Motor neuron (in vitro differentiated cells): ENCODE results near the gene ZNF677. TPM values are rescaled to one million over a fixed set of nuclear protein-coding genes. Genes with fewer than 3 reads are reported as not detected.
"Not testable (repeated sequence)": the region's sequence is repeated elsewhere in the genome, so short reads cannot be mapped to it uniquely, and the experiment has no call there.

Experiments
- ATAC-seq, 8 experiments: fragments of 200-7000 bp; cut with Tn5 transposase; replicated peaks in 6 of 8; 2 replicates each; pipeline ENCODE4 v1.8.0; 2021; ENCODE audit warnings: mild to moderate bottlenecking in 8 of 8, moderate library complexity in 8 of 8
- H3K27ac ChIP-seq, 2 donors: fragments of 250-450 bp; sonication (Bioruptor Pico); 2 replicates each; pipeline ENCODE4 v1.9.0; 2021; ENCODE audit warnings: antibody characterized with exemption in 2 of 2, mild to moderate bottlenecking in 2 of 2, moderate library complexity in 1 of 2
- H3K4me1 ChIP-seq, 2 donors: fragments of 250-450 bp; sonication (Bioruptor Pico); replicated peaks in 1 of 2; 2 replicates each; pipeline ENCODE4 v1.6.1; 2021; ENCODE audit warnings: antibody characterized with exemption in 2 of 2, mild to moderate bottlenecking in 2 of 2, moderate library complexity in 1 of 2
- H3K4me3 ChIP-seq, 5 donors: fragments of 250-450 bp; sonication (Bioruptor Pico); 2 replicates each; pipeline ENCODE4 v1.9.0; 2021; ENCODE audit warnings: antibody characterized with exemption in 5 of 5, mild to moderate bottlenecking in 5 of 5, moderate library complexity in 4 of 5
- whole genome bisulfite sequencing, 10 experiments: fragments of 450-650 bp; shearing (Covaris generic); methylation state at CpG; one replicate each; pipeline ENCODE4 v1.0.0; 2022; 5-methylcytosine and 5-hydroxymethylcytosine counted together
- in situ Hi-C, 9 experiments: fragments of 400-800 bp; cut with MboI; loops; one replicate each; pipeline ENCODE4 v1.15.0; 2021; ENCODE audit warnings: low sequenced_read_pairs in 9 of 9, low pct_unique_long_range_greater_than_20kb in 2 of 9; ENCODE audit not compliant: unreplicated experiment in 9 of 9
- total RNA-seq, 8 experiments: library from RNA; unstranded; fragments of 300-600 nt; gene quantifications; 2 replicates each; pipeline versions ENCODE4 v1.2.3 to v1.2.4, GENCODE V29; 2022

ZNF677 gene
- total RNA-seq = 10 to 100 TPM in 5 of 8 experiments, 1 to 10 TPM in 2, under 1 TPM in 1; 0.58 to 39.1 (median 14.6) TPM

DNA sequence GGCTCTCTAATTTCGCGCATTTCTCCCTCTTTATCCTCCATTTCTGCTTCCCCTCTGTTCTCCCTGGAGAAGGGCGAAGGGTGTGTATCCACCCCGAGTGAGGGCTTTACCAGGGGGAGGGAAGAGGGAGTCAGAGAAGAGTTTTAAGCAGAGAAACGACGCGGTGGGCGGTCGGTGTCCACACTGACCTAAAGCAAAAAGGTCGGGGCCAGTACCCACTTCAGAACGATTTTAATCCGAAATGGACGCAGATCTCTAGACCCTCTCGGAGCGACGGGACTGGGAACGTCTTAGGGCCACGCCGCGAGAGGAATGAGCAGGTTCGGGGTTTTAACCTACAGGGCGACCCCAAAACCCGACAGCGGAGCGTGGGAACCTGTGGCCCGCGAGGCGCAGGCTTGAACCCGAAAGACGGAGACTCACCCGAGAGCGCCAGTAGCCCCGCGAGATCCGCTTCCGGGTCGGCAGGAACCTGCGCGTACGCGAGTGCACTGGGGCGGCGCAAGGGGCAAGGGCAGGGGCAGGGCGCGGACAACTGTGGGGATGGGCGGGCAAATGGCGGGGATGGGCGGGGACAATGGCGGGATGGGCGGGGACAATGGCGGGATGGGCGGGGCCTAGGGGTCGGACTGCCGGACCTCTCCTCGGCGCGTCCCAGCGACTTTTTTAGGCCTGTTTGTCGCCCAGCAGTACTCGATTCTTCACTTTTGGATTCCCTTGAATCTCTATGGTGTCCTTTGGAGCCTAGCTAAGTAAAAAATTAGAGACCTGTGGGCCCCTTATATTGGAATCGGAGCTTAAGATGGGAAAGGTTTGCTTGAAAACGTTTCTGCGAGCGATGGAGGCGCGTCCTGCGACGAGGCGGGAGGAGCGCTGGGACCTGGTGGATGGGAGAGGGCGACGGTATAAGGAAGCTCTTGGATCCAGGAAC is at the start of gene ZNF677:
Gene ZNF677 (minus strand): TSS at position 463 of the 931 bp plus-strand sequence. CDS start 3,323 bp downstream, outside the sequence.
- Histone ChIP-seq H3K27ac (peak within 1 kb of the TSS; percentile 13 to 37), H3K4me3 (peak within 1 kb of the TSS; percentile 46 to 87 (median 67)), H3K4me1 (no peaks in the 10 kb centered on the region)
- 0 to 65% (median 6%) methylated on average over 1 to 28 of the region's 72 CpGs; no CpG with 5 or more reads in 1 of the 10 experiments for WGBS, 10 experiments
- in situ Hi-C loops = no loop called here
- ATAC-seq = peak; percentile 89 to 100 (median 100)

DNA sequence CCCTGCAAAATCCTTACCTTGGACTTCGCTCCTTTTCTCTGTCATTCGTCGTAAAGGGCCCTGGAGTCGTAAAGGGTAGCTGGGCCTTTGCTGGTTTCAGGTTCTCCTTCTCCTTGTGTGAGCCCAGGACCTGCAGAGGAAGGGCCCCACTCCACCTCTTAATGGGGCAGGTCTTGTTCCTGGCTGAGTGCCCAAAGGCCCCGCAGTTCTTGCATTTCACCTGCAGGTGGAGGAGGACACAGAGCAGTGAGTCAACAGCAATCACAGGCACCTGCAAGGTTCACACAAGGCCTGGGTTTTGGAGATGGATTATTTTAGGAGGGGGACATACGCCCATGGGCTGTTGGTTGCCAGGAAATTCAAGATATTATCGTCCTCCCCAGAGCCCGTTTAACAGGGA is 46.7 kb upstream of the ZNF677 start:
- in situ Hi-C loops, ATAC-seq, H3K4me1 ChIP-seq, H3K4me3 ChIP-seq, H3K27ac ChIP-seq: not testable (repeated sequence)
- no CpG with 5 or more reads among the region's 8 CpGs for WGBS, 10 experiments

DNA sequence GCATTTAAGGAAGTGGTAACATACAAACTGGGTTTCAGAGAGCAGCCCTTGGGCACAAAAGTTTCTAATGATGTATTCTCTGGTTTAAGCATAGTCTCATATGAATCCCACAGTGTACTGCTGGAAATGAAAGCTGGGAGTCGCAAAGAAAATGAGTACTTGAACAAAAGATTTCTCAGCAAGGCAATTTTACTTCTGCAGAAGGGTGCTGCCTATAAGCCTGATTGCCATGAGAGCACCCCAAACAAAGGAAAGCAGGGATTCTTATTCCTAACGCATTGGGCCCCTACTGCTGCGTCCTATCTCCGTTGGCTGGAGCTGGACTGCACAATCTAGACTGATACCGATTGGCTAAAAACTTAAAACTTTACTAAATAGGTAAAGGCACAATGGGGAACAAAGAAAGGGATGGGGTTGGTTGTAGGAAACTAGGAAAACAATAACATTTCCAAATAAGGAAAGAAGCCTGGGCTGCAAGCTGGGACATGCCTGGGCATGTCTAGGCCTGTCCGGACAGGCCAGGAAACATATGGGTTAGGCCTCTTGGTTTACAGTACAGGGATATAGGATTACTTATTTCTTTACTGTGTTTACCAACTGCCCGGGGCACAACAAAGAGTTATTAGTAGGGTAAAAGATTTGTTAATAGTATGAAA is 40.2 kb upstream of the ZNF677 start:
- peak in 1 of 8 experiments; percentile 38 for ATAC-seq
- peak overlapping the region in 1 of 2 donors; percentile 44 for H3K27ac ChIP-seq
- H3K4me3 ChIP-seq = no peak overlapping the region
- 0 to 93% (median 68%) methylated on average over 2 to 7 of the region's 7 CpGs for WGBS, 10 experiments
- in situ Hi-C loops = no loop called here
- no peaks in the 10 kb centered on the region for H3K4me1 ChIP-seq

- in situ Hi-C loops = no loop called here
- 40 to 90% (median 82%) methylated on average over 2 to 28 of the region's 47 CpGs for WGBS, 10 experiments
- no peaks in the 10 kb centered on the region for H3K4me1 ChIP-seq
- no peak overlapping the region for H3K27ac ChIP-seq
- H3K4me3 ChIP-seq = no peak overlapping the region
- ATAC-seq = no peak
Measured at GRCh38 chr19:53290758-53291549, 36.3 kb upstream of the ZNF677 start.

DNA sequence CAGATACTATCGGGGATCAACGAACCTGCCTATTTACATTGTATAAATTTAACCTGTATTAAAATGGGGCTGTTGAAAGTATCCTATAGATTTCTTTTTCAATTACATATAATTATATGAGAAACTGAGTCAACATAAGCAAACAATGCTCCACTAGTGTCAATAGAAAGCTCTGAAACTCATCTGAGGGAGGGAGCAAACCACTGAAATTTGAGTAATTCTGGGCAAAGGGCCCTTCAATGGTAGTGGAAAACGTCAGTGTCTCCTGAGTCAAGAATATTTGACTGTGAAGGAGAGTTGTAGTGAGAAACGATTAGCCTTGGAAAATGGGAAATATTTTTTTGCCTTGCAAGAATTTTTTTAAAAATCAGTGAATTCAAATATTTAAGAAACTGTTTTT is 30.4 kb upstream of the ZNF677 start:
- Histone ChIP-seq H3K4me1 (no peaks in the 10 kb centered on the region), H3K27ac (no peak overlapping the region), H3K4me3 (no peak overlapping the region)
- in situ Hi-C loops = no loop called here
- no peak for ATAC-seq
- WGBS, 10 experiments = 0 to 86% (median 72%) methylated on average over 1 to 4 of the region's 4 CpGs; no CpG with 5 or more reads in 1 of the 10 experiments

GRCh38 chr19:53281947-53282346 is 27.3 kb upstream of the ZNF677 start:
- WGBS, 10 experiments = no CpG with 5 or more reads among the region's 8 CpGs
- ATAC-seq, in situ Hi-C loops: not testable (repeated sequence)

GRCh38 chr19:53275480-53275879 is 20.8 kb upstream of the ZNF677 start:
- H3K27ac ChIP-seq = no peak overlapping the region
- 62 to 100% (median 91%) methylated on average over 1 to 2 of the region's 2 CpGs for WGBS, 10 experiments
- H3K4me3 ChIP-seq = no peak overlapping the region
- in situ Hi-C loops = no loop called here
- no peaks in the 10 kb centered on the region for H3K4me1 ChIP-seq
- no peak for ATAC-seq

More at GRCh38 chr19:53281947-53282346, 27.3 kb upstream of the ZNF677 start:
- H3K4me1 ChIP-seq, H3K27ac ChIP-seq, H3K4me3 ChIP-seq: not testable (repeated sequence)

- WGBS, 10 experiments = 20 to 100% (median 66%) methylated on average over 1 to 8 of the region's 9 CpGs; no CpG with 5 or more reads in 3 of the 10 experiments
- Histone ChIP-seq H3K4me3 (no peak overlapping the region), H3K27ac (no peak overlapping the region), H3K4me1 (no peaks in the 10 kb centered on the region)
- ATAC-seq = no peak
- in situ Hi-C loops = no loop called here
Measured at GRCh38 chr19:53272044-53272443, 17.4 kb upstream of the ZNF677 start.

DNA sequence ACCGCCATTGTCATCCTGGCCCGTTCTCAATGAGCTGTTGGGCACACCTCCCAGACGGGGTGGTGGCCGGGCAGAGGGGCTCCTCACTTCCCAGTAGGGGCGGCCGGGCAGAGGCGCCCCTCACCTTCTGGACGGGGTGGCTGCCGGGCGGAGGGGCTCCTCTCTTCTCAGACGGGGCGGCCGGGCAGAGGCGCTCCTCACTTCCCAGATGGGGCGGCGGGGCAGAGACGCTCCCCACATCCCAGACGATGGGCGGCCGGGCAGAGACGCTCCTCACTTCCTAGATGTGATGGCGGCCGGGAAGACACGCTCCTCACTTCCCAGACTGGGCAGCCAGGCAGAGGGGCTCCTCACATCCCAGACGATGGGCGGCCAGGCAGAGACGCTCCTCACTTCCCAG is 15.2 kb upstream of the ZNF677 start:
- WGBS, 10 experiments = no CpG with 5 or more reads among the region's 27 CpGs
- H3K4me3 ChIP-seq, in situ Hi-C loops, H3K27ac ChIP-seq, H3K4me1 ChIP-seq, ATAC-seq: not testable (repeated sequence)

DNA sequence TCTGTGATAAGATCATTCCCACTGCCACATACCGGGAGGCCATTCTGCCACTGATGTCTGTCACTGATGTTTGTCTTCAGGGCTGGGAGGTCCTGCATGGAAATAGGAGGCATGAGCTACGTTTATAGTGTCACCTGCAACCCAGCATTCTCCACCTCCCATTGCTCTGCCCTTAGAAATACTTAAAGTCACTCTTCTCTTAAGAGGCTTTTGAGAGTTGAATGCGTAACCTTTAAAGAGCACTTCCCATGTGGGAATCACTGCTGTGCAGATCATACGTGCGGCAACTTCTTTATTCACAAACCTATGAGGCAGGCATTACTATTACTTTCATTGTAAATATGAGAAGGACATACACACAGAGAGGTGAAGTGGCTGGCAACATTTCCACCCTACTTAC is 12.9 kb upstream of the ZNF677 start, which contains the start of gene VN1R4:
Gene VN1R4 (minus strand): TSS at position 101 of the 400 bp plus-strand sequence. CDS start 58 bp downstream, at position 43.
- H3K4me3 ChIP-seq, H3K27ac ChIP-seq, in situ Hi-C loops, H3K4me1 ChIP-seq, ATAC-seq: not testable (repeated sequence)
- 67 to 100% methylated on average over 1 to 2 of the region's 5 CpGs; no CpG with 5 or more reads in 8 of the 10 experiments for WGBS, 10 experiments

- in situ Hi-C loops, H3K4me1 ChIP-seq, ATAC-seq, H3K27ac ChIP-seq, H3K4me3 ChIP-seq: not testable (repeated sequence)
- 20 to 80% (median 54%) methylated on average over 1 to 6 of the region's 14 CpGs; no CpG with 5 or more reads in 4 of the 10 experiments for WGBS, 10 experiments
Measured at GRCh38 chr19:53257715-53258342, 3.2 kb upstream of the ZNF677 start, which contains the start of gene VN1R2. VN1R2 (plus strand) TSS chr19:53258292; CDS start chr19:53258376, 84 bp downstream.

- H3K4me3 ChIP-seq = no peak overlapping the region
- H3K4me1 ChIP-seq = no peaks in the 10 kb centered on the region
- in situ Hi-C loops = no loop called here
- WGBS, 10 experiments = 60% methylated on average over 1 of the region's 1 CpG; no CpG with 5 or more reads in 9 of the 10 experiments
- H3K27ac ChIP-seq = no peak overlapping the region
- no peak for ATAC-seq
Measured at GRCh38 chr19:53246498-53246897, 8.2 kb downstream of the ZNF677 start.
